H4 (cell line): ENCODE measurements around the gene CREB1. TPM values are rescaled to one million over a fixed set of nuclear protein-coding genes. Genes with fewer than 3 reads are reported as not detected.

Source experiments
- DNase-seq: peaks from one replicate; pipeline ENCODE4 v3.0.0-alpha.2; 2015; ENCODE audit warnings: low spot score
- total RNA-seq: library from RNA; depleted of rRNA; stranded (reverse); fragments of >200 nt; shearing (Covaris generic); gene quantifications from 2 replicates; pipeline ENCODE4 v1.2.3, GENCODE V29; 2014

The CREB1 gene
- total RNA-seq, 1 experiment from 2014 or later: 37.9 TPM

DNA sequence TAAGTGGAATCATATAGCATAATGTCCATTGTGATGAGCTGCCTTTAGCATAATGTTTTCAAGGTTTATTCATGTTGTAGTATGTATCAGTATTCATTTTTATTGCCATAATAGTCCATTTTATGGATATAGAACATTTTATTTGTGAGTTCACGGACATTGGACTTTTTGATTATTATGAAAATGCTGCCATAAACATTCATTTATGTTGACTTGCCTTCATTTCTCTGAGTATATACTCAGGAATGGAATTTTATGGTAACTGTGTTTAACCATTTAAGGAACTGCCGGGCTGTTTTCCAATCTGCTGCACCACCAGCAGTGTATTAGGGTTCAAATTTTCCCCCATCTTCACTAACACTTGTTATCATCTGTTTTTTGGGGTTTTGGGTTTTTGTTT, 12.2 kb downstream of the CREB1 start:
- no peak for DNase-seq

DNA sequence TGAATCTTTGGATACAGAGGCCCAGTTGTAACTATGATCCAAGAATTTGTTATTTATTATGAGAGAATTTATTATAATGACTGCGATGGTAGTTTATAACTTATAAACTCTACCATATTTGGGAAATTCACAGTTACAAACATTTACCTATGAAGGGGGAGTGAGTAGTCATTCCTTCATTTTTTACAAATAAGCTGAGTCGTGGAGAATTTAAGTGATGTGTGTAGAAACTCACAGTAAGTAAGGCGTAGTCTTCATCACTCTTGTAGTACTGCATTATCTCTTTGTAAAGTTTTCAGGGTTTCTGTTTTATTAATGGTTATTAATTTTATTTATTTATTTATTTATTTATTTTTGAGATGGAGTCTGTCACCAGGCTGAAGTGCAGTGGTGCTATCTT, 13.5 kb downstream of the CREB1 start:
- no peak for DNase-seq

DNA sequence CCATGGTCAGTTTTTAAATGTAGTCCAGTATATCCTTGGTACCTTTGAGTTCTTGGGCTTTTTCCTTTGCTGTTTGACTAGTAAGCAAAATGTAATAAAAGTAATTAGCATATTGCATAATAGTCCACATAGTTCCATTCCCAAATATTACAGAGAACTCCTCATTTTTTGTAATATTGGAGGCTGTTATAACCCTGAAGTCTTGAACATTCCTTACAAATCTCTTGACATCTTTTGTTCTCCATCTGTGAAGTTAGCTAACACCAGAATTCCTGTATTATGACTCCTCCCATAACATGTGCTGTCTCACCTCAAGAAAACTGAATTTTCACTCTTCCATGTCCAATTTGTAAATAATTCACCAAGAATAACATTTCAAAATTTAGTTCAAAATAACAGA, 17.1 kb downstream of the CREB1 start:
- DNase-seq: no peak

DNA sequence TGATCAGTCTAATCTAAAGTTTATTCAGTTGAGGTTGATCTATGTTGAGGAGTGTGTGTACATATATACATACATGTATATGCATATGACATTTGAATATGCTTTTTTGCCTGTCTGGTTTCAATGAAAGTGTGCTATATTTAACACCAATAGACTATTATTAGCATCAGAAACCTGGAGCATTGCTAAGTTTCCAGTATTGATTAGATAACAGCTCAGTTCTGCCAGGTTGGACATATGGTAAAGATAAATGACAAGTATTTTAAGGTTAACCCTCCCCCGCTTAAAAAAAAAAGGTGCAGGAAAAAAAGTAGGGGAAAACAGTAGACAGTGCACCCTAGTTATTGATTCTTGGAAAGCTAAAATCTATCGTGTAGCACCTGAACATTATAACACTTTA, 19.4 kb downstream of the CREB1 start:
- no peak for DNase-seq

DNA sequence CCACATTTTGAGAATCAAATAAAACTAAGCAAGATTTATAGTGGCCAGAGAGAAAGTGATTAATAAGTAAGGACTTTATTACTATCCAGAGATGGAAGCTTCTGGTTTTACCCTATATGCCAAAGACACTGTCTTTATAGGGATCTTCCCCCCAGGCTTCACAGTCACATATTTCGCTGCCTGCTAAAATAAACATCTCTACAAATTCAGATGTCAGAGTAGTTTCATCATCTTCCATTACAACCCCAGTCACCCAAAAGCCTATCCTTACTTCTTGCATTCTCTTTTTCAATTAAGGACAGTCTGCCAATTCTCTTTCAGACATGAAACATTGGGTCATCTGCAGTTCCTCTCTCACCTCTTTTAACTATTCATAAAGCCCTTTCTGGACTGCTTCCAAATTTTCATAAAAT, 28.3 kb downstream of the CREB1 start:
- DNase-seq: peak; percentile 21

DNA sequence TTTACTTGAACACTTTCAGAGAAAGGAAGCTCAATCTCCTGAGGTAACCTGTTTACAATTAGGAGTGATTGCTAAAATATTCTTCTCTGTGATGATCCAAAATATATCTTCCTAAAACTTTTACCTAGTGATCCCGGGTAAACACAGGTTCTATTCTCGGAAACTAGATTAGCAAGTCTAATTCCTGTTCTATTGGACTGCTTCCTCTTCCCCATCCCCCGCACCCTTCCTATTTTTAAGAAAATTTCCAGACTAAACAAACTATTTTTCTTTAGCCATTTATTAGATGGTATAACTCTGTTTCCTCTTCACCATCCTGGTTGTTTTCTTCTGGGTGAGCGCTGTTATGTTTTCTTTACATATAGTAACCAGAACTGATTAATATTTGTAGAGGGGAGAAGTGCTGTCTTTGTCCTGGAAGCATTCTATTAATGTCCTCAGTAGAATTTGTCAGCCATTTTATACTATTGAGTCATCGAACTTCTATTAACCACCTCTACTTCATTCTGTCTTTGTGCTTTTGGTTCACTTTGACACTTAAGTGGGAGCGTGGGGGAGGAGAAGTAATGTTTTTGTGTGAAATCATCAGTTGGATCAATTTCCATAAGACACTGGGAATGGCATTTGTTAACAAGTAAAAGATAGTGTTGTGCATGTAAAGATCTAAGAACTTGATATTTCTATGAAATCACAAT, 31.8 kb downstream of the CREB1 start:
- no peak for DNase-seq

DNA sequence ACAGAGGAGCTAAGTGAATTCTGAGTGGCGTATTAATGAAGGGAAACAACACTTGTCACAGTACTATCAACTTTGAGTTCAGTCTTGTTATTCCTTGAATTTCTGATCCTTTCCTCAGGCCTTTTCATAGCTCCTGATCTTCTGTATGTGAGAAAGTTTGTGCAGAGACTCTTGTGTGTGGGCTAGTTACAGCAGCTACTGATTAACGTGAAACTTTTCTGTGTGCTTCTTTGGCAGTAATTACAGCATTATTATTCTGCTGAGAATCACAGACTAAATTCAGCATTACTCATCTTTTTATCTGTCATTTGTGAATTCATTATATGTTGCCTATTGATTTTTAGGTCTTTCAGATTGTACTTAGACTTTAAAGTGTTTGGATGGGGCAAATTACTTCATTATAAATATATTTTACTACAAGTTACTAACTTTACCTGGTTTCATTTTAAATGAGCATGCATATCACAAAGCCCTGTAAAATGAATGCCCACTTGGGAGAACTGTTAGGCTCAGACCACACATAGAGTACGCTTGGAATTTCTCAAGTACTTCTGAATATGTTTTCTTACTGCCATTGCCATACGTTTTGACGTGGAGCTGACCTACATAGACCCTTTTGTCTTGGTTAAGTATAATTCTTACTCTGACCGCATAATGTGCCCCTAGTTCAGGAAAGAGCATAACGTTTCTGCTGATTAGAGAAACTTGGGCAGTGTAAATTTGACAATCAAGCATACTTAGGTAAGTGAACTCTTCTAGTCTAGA, 36.2 kb downstream of the CREB1 start:
- DNase-seq: no peak

DNA sequence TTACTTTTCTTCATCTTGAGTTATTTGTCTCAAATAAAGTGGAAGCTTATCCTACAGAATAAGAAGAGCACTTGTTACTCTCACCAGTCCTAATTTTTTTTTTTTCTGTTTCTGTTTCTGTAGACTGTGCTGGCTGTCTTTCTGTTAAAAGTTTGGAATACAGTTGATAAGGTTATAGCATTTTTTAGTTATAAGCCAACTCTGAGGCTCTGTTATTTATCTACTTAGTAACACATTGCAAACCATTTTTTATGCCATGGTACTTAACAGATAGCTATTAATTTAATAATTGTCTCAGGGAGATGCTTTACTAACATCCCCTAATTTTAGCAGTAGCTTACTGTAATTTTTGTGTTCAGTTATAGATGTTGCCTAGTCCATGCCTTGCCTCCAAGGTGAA, 37.9 kb downstream of the CREB1 start:
- no peak for DNase-seq

DNA sequence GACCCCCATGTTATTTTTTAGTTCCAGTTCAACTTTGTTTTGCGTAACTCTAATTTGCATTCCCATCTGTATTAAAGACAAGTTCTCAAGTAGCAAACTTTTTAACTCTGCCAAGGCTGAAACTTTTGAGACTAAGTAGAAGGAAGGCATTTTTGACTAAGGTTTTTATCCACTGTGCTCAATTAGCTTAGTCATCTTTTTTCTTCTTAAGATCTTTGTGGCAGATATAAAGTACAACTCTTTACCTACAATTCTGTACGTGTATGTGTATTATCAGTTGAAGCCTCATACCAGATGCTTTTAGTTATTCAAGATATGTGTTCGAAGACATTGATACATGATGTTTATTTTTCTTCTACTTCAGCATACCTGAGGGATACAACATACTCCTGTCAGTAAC, 41.6 kb downstream of the CREB1 start:
- DNase-seq: no peak

DNA sequence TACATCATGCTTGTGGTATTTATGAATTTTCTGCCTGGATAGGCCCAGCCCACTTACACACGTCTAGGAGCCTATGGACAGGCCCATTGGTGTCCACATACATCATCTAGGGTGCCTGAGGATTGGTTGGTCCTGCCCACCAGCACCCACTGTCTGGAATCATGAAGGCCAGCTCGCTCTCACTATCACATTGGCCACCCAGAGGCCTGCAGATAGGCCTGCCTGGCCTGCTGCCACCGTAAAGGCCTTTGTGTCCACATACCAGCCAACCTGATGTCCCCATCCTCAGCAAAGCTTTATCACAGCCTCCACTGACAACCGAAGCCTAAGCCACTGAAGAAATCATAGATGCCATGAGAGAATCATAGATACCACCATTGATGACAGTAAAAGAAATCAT, 55.2 kb downstream of the CREB1 start:
- DNase-seq: no peak

DNA sequence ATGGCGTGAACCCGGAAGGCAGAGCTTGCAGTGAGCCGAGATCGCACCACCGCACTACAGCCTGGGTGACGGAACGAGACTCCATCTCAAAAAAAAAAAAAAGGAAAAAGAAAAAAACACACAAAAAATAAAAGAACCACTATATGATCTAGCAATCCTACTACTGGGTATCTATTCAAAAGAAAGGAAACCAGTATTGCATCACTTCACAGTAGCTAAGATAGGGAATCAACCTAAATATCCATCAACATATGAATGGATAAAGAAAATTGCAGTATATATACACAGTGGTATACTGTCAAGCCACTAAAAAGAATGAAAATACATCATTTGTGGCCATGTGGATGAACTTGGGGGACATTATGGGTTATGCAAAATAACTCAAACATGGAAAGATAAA, 57.5 kb downstream of the CREB1 start:
- DNase-seq: no peak

DNA sequence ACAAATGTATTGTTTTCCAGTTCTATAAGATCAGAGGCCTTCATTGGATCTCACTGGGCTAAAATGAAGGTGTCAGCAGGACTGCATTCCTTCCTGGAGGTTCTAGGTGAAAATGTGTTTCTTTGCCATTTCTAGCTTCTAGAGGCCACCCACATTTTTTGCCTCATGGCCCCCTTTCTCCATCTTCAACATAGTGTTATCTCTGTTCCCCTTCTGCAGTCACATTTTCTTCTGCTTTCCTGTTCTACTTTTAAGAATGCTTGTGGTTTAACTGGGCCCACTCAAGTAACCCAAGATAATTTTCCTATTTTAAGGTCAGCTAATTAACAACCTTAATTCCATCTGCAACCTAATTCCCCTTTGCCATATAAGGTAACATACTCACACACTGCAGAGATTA, 59.4 kb downstream of the CREB1 start:
- DNase-seq: no peak

DNA sequence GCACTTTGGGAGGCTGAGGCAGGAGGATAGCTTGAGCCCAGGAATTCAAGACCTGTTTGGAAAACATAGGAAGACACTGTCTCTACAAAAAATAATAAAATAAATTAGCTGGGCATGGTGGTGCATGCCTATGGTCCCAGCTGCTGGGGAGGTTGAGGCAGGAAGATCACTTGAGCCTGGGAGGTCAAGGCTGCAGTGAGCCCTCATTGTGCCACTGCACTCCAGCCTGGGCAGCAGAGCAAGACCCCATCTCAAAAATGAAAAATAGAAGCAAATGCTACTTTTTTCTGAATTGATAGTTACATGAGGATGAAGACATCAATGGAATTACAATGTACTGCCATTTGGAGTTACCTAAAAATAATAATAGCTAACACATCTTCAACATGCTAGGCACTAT, 63.5 kb downstream of the CREB1 start:
- DNase-seq: no peak

DNA sequence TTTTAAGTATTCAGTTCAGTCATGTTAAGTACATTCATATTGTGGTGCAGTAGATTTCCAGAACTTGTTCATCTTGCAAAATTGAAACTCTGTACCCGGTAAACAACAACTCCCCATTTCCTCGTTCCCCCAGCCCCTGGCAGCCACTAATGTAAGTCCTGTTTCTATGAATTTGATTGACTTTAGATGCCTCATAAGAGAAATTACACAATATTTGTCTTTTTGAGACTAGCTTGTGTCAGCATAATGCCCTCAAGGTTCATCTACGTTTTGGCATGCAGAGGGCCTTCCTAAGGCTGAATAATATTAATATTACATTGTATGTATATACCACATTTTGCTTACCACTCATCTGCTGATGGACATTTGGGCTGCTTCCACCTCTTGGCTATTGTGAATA, 64.5 kb downstream of the CREB1 start:
- DNase-seq: no peak

DNA sequence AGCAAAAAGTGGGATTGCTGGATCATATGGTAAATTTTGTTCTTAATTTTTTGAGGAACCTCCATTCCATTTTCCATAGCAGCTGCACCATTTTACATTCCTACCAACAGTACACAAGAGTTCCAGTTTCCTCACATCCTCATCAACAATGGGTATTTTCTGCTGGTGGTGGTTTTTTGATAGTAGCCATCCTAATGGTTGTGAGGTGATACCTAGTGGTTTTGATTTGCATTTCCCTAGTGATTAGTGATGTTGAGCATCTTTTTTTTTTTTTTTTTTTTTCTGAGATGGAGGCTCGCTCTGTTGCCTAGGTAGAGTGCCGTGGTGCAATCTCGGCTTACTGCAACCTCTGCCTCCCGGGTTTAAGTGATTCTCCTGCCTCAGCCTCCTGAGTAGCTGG, 65.0 kb downstream of the CREB1 start:
- no peak for DNase-seq

DNA sequence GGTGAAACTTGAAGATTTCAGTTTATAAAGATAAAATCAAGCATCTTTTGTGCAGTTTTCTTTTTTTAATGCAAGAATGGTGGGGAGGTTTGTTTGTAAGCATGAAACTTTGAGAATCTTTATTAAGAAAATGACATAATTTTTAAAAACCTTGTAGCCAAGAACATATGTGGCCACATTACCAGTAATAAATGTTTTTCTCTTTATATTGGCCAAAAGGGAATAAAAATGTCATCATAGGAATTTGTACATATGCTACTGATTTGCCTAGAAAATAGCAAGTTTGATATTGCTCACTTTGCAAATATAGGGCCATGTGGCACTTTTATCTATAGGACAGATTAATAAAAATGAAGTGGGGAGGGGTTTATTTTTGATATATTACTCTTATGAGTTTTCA, 69.9 kb downstream of the CREB1 start:
- no peak for DNase-seq

DNA sequence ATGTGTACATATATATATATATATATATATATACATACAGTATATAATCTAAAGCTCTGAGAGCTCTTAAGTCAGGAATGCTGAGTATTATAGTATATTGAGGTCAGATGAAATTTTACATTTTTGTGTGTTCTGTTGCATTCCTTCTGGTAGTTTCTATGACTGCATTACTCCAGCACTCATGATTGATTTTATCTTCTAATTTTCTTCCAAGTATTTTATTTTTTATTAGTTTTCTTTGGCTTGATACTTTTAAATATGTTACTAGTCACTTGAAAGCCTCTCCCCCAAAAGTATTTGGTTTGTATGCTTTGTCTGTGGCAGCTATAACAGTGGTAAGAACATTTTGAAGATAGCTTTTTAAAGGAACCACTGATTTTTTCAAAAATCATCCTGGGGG, 70.5 kb downstream of the CREB1 start:
- DNase-seq: no peak

DNA sequence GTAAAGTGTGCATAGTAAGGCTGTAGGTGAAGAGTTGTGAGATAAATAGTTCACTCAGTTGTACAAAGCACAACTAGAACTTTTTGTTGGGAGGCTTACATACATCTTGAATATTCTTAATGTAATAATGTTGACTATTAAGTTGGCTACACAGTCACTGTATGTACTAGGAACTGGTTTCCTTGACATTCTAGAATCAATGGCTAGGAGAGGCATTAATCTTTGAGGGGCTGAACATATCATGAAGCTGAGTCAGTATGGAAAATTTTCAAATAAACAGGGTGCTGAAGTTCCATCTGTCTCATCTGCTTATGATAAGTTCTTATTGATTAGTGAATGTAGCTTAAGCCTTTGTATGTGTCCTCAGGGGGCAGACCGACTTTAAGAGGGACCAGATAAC, 72.0 kb downstream of the CREB1 start:
- DNase-seq: no peak

DNA sequence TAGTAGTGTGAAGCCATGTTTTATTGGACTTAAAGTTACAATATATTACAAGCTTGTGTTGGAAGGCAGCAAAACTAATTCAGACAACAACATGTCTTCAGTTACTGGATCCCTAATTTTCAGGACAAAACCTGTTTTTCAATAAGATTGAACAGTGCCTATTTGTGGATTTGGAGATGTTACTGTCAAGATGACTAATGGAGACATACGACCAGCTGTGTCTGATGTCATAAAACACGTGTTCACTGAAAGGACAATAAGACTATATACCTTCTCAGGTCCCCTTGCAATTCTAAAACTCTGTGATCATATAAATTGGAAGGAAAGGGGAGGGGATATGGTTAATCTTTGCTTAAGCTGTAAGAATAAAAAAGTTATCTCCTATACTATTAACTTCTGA, 73.7 kb downstream of the CREB1 start:
- DNase-seq: no peak

DNA sequence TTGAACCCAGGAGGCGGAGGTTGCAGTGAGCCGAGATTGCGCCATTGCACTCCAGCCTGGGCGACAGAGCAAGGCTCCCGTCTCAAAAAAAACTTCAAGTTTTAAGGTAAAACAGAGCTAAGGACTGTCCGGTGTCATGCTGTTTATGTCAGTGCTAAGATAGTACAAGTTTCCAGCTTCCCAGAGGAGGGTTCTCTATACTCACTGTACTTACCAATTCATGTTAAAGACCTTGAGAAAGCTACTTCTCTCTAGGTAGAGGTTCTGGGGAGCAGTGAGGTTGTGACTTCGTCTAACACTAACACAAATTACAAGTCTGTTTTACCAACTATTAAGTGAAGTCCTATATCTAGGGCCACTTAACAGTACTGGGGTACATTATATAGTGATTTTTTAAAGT, 76.6 kb downstream of the CREB1 start:
- no peak for DNase-seq

DNA sequence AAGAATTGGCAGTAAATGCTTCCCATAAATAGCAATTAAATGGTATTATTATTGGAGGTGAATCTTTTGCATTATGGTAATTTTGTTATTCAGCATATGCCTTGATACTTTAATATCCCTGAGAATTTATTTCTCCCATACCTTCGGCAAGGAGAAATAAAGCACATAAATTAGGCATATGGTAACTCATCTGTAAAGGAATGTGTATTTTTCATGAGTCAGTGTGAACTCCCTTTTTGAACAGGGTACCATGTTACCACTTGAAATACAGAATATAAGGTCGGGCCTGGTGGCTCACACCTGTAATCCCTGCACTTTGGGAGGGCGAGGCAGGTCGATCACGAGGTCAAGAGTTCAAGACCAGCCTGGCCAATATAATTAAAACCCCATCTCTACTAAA, 77.1 kb downstream of the CREB1 start:
- no peak for DNase-seq

DNA sequence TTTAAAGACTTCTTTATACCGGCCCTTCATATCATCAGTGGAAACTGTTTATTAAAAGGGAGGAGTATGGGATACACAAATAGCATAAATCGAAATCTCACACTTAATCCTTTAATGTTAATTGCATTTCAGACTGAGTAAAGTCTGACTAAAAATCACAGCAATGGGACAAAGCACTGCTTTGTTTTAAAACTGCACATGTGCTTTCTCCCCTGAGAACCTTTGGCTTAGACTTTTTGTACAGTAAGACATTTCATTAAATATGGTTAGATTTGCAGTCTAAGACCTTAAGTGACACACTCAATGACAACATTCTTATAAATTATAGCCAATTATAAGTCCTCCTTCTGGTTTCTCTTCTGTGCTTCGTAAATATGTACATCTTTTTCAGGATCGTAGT, 83.0 kb downstream of the CREB1 start:
- DNase-seq: no peak

DNA sequence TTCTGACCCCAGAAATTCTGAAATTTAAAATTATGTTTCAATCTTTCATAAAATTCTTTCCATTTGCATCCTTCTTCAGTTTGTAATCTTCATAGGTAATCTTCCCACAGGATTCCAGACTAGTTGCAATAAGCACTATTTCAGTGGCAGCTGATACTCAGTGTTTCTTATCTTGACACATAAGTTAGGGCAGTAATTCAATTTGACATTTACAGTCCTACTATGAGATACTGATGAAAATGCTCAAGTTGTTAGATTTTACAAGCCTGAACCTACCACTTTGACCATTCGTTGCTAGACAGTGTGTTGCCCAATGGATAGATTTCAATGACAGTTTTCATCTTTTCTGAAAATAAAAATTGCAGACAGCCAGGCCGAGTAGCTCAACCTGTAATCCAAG, 85.1 kb downstream of the CREB1 start:
- no peak for DNase-seq

DNA sequence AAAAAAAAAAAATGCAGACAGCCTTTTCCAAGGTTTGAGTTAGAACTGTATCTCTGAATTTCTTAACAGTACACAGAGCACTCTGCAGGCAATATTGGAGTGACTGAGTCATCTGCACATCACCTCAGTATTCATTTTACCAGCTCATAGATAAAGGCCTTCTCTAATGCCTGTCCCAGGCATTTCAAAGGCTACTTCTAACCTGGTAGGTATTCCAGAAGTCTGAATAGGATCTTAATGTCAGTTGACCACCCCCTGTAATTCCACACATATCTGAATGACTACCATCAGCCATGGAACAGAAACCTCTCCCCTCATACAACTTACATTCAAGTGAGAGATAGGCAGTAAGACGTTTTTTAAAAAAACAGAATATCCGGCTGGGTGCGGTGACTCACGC, 86.4 kb downstream of the CREB1 start:
- DNase-seq: no peak
